WI38 (cell line): ENCODE results near the gene FLNC.

ENCODE experiments used
- H3K4me3 ChIP-seq: 2 replicates; pipeline ENCODE4 v1.5.1; 2011; ENCODE audit warnings: low read depth, mild to moderate bottlenecking, control low read depth, low read length
- TF ChIP-seq, protein P1 (sequence below): IDR thresholded peaks from 2 replicates; pipeline ENCODE4 v1.5.1; 2012; ENCODE audit warnings: low read depth, mild to moderate bottlenecking, control low read depth, low read length

FLNC gene

DNA sequence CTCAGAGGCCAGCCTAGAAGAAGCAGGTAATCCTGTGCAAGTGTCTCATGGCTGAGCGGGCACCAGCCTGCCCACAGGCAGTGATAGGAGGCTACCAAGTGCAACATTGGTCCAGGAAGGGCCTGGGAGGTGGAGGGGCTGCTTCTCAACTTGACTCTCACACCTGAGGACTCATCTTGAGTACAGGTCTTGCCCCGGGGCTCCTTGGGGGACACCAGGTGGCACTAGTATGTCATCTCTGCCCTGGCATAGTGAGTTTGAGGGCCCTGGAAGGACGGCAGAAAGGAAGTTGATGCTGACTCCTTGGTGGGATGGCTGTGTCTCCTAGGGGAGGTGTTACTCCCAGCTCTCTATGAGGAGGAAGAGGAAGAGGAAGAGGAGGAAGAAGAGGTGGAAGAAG, 36.2 kb upstream of the FLNC start:
- no peak overlapping the region for H3K4me3 ChIP-seq
- TF ChIP-seq, protein P1, sequence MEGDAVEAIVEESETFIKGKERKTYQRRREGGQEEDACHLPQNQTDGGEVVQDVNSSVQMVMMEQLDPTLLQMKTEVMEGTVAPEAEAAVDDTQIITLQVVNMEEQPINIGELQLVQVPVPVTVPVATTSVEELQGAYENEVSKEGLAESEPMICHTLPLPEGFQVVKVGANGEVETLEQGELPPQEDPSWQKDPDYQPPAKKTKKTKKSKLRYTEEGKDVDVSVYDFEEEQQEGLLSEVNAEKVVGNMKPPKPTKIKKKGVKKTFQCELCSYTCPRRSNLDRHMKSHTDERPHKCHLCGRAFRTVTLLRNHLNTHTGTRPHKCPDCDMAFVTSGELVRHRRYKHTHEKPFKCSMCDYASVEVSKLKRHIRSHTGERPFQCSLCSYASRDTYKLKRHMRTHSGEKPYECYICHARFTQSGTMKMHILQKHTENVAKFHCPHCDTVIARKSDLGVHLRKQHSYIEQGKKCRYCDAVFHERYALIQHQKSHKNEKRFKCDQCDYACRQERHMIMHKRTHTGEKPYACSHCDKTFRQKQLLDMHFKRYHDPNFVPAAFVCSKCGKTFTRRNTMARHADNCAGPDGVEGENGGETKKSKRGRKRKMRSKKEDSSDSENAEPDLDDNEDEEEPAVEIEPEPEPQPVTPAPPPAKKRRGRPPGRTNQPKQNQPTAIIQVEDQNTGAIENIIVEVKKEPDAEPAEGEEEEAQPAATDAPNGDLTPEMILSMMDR: no peak

DNA sequence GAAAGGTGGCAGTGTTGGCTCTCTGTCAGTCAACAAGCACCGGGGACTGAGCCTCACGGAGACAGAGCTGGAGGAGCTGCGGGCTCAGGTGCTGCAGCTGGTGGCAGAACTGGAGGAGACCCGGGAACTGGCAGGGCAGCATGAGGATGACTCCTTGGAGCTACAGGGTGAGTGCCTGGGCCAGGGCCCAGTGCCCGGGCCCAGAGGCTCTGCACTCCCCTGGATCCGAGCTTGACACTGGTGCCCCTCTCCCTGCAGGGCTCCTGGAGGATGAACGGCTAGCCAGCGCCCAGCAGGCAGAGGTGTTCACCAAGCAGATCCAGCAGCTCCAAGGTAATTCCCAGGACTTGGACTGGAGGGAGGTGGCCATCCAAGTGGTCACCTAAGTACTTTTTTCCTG, 35.8 kb upstream of the FLNC start:
- TF ChIP-seq, protein P1: no peak
- H3K4me3 ChIP-seq: no peak overlapping the region

DNA sequence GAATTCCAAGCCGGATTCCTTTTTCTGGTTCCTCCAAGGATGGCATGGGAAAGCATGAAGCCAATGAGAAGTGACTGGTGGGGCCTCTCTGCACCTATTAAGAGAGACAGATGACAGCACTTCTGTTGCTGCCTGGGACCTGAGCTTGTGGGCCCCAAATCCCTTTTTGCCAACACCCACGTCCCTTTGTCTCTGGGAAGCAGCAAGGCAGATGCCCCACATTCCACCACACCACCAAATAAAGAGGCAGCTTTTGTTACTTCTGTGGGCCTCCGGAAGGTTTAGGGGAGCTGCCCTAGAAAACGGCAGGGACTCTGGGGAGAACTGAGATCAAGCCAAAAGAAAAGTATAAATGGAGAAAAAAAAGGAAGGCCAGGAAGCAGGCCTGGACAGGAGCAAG, 35.1 kb upstream of the FLNC start:
- H3K4me3 ChIP-seq: no peak overlapping the region
- TF ChIP-seq, protein P1: no peak

DNA sequence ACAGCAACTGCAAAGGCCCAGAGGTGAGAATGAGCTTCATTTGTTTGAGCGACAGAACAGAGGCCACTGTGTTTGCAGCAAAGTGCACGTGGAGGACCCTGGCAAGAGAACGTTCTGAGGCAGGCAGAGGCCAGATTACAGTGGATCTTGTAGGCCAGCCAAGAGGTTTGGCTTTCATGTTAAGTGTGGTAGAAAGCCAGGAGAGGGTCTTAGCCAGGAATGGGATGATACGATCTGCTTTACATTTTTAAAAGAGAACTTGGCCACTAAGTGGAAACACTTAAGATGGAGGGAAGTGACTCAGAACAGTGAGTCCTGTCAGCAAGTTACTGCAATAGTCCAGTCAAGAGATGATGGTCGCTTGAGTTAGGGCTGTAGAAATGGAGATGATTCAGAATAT, 33.9 kb upstream of the FLNC start:
- no peak overlapping the region for H3K4me3 ChIP-seq
- TF ChIP-seq, protein P1: no peak

DNA sequence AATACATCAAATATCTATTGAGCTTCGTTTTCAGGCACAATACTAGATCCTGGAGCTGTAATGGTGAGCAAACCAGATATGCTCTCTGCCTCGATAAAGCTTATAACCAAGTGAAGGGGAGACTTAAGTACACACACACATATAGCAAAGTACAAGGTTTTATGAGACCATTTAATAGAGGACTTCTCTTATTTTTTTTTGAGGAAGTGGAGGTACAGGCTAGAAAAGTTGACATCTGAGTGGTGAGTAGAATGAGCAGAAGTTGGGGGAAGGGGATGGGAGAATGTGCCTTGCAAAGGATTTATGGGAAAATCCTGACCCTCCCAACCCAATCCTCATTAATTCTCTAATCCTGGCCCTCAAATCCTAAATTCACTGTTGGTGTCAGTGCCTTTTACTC, 30.8 kb upstream of the FLNC start:
- TF ChIP-seq, protein P1: no peak
- no peak overlapping the region for H3K4me3 ChIP-seq

DNA sequence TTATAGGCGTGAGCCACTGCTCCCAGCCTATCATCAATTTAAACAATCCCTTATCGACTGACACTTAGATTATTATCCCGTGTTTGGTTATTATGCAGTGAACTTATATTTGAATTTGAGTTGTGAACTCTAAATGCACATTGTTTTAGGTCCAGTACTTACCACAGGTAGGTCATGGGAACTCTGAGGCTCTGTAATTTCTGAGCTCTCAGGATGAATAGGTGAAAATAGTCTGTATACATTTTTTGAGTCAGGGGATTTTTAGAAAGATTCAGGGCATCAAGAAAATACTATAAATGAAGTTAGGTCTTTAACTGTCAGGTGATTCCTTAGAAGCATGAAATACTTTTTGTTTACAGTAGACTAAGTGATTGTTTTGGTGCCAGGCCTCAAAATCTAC, 29.6 kb upstream of the FLNC start:
- TF ChIP-seq, protein P1: no peak
- H3K4me3 ChIP-seq: no peak overlapping the region

DNA sequence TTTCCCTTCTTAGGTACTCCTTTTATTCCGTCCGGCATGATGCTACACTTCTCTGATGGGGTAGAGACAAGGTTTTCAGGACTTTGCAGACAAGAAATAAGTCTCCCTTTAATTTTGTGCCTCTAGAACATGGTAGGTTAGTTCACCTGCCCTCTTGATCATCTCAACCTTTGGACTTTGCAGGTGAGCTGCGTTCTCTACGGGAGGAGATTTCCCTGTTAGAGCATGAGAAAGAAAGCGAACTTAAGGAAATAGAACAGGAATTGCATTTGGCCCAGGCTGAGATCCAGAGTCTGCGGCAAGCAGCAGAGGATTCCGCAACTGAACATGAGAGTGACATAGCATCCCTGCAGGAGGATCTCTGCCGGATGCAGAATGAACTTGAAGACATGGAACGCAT, 29.2 kb upstream of the FLNC start:
- TF ChIP-seq, protein P1: no peak
- H3K4me3 ChIP-seq: no peak overlapping the region
